Measurements from ENCODE around the gene ATP13A3. TPM values are rescaled to one million over a fixed set of nuclear protein-coding genes. Genes with fewer than 3 reads are reported as not detected.

ATP13A3 gene
- total and polyA plus RNA-seq, 2 of the 4 experiments (the other 2 are of a cell fraction): 48.1 to 154 TPM

DNA sequence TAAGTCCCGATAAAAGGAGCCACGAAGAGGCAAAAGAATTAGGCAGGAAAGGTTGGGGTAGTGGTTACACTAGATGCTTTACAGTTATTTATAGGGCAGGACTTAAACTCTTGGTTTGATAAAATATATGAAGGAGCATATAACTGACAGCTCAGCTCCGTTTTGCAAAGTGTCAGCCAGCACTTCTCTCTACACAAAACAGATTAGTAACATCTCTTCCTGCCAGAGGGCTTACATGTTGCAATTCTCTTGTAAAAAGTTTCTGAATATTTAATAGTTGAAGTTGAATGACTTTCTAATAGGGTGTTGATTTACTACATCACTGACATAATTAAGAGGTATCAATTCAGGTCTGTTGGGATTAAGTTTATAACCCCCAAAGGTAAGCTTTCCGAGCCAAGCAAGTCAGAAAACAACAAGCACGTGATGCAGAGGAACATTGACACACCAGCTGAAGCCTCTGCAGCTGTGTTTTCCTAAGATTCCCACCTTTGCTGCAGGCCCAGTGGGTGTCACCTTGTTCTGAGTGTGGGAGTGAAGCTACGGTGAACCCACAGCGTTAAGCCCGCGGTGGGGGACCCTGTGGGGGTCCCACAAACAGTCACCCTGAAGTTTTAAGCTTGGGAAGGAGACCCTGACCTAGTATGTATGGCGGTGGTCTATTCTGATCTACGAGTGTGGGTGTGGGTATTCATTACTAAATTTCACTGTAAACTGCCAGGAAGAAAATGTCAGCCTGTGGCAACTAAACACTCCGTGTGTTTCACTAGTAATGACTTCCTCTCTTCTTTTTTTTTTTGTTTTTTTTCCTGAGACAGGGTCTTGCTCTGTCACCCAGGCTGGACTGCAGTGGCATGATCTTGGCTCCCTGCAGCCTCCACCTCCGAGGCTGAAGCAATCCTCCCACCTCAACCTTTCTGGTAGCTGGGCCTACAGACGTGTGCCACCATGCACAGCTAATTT is 22.0 kb upstream of the ATP13A3 start (continued):
- TF ChIP-seq, protein P1, sequence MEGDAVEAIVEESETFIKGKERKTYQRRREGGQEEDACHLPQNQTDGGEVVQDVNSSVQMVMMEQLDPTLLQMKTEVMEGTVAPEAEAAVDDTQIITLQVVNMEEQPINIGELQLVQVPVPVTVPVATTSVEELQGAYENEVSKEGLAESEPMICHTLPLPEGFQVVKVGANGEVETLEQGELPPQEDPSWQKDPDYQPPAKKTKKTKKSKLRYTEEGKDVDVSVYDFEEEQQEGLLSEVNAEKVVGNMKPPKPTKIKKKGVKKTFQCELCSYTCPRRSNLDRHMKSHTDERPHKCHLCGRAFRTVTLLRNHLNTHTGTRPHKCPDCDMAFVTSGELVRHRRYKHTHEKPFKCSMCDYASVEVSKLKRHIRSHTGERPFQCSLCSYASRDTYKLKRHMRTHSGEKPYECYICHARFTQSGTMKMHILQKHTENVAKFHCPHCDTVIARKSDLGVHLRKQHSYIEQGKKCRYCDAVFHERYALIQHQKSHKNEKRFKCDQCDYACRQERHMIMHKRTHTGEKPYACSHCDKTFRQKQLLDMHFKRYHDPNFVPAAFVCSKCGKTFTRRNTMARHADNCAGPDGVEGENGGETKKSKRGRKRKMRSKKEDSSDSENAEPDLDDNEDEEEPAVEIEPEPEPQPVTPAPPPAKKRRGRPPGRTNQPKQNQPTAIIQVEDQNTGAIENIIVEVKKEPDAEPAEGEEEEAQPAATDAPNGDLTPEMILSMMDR (conservative IDR thresholded peaks at IDR 0.05; ENCODE audit: low read depth, low read length): no peak

GRCh38 chr3:194507571-194507970 is 20.8 kb upstream of the ATP13A3 start:
- TF ChIP-seq RAD21 (IDR thresholded peaks at IDR 0.05; ENCODE audit: low read length) (no peak), POLR2A (IDR thresholded peaks at IDR 0.05; ENCODE audit: low read depth, low read length) (no peak), SMC3 (IDR thresholded peaks at IDR 0.05; ENCODE audit: low read depth, low read length) (no peak), NFE2L2 (IDR thresholded peaks at IDR 0.05; ENCODE audit: low read depth, low read length) (no peak), RFX5 (IDR thresholded peaks at IDR 0.05; ENCODE audit: low read depth, low read length) (no peak), BHLHE40 (IDR thresholded peaks at IDR 0.05; ENCODE audit: low read depth, low read length) (no peak), MXI1 (IDR thresholded peaks at IDR 0.05; ENCODE audit: borderline replicate concordance, low read depth, low read length) (no peak)
- TF ChIP-seq, protein P1 (conservative IDR thresholded peaks at IDR 0.05; ENCODE audit: low read depth, low read length): no peak

More at GRCh38 chr3:194507571-194507970, 20.8 kb upstream of the ATP13A3 start:
- H3K9me1 ChIP-seq (ENCODE audit: insufficient read depth, low read length): peaks cover 11% of the 10 kb centered on the region; the same call in 1 of the 2 replicates
- peak overlapping the region; percentile 90 for H2AK5ac ChIP-seq (ENCODE audit: low read depth, low read length)
- H3K14ac ChIP-seq (replicated peaks; ENCODE audit: low read depth, low read length): 0 out of 2 replicates have a peak overlapping the region, but pooled peaks have one; percentile 51
- peak overlapping the region; percentile 61; the same call in 1 of the 2 replicates for H4K91ac ChIP-seq (ENCODE audit: insufficient read depth, low read depth, low read length)
- no peaks in the 10 kb centered on the region for H3K9me3 ChIP-seq (ENCODE audit: control insufficient read depth, insufficient read depth, low read length)
- H3K4me3 ChIP-seq (ENCODE audit: insufficient read depth, low read depth, low read length): no peak overlapping the region
- no peak overlapping the region for H4K5ac ChIP-seq (ENCODE audit: low read depth, low read length)
- in situ Hi-C loops (cut with MboI; ENCODE audit: low sequenced_read_pairs): no loop called here
- no peaks in the 10 kb centered on the region for H4K20me1 ChIP-seq (ENCODE audit: insufficient read depth, low read length)
- peak overlapping the region; percentile 39 for H3K4ac ChIP-seq (ENCODE audit: low read depth, low read length)
- ChIA-PET POLR2A (ENCODE audit: unreplicated experiment) (no interaction called here), CTCF (no interaction called here)
- no peak overlapping the region for H3K23ac ChIP-seq (ENCODE audit: low read depth, low read length)
- WGBS, 2 experiments (ENCODE audit: extremely low coverage in 2 of 2, insufficient read length in 1 of 2): 90% methylated on average over 8 of the region's 12 CpGs; no CpG with 5 or more reads in 1 of the 2 experiments
- intact Hi-C loops (cut with micrococcal nuclease): no loop called here
- no peaks in the 10 kb centered on the region for H3K27me3 ChIP-seq (ENCODE audit: control insufficient read depth, insufficient read depth, low read length)
- H2BK5ac ChIP-seq (ENCODE audit: low read depth, low read length, poor library complexity, severe bottlenecking): no peak overlapping the region
- no peak overlapping the region; a peak in 1 of 4 replicates for H4K8ac ChIP-seq (ENCODE audit: low read depth in 2 of 2, low read length in 2 of 2)
- H3K18ac ChIP-seq (ENCODE audit: low read depth, low read length): no peak overlapping the region; the same call in 1 of the 2 replicates
- H2BK120ac ChIP-seq (ENCODE audit: low read depth, low read length): peak overlapping the region; percentile 44; the same call in 1 of the 2 replicates
- H2AFZ ChIP-seq (replicated peaks; ENCODE audit: low read length, poor library complexity): no peak overlapping the region
- H3K56ac ChIP-seq (ENCODE audit: extremely low read depth, insufficient read depth, low read length): no peak overlapping the region
- no peak for DNase-seq
- dilution Hi-C loops (cut with HindIII; ENCODE audit: low sequenced_read_pairs, unreplicated experiment): no loop called here
- BruUV-seq (replicated peaks): no TSS peak
- H3K79me1 ChIP-seq (ENCODE audit: low read depth in 1 of 2, low read length in 2 of 2): peaks cover 0 to 5% of the 10 kb centered on the region in 2 experiments; a peak in 1 of 4 replicates
- no peaks in the 10 kb centered on the region for H3K36me3 ChIP-seq (ENCODE audit: control insufficient read depth, insufficient read depth, low read length)
- no peak overlapping the region for H3K9ac ChIP-seq (ENCODE audit: low read depth, low read length)
- H3K4me2 ChIP-seq (ENCODE audit: low read depth, low read length): no peak overlapping the region
- peak overlapping the region; percentile 43 for H2BK20ac ChIP-seq (ENCODE audit: low read depth, low read length)
- no peak overlapping the region for H3K27ac ChIP-seq (ENCODE audit: insufficient read depth, low read length)
- H2AK9ac ChIP-seq (replicated peaks; ENCODE audit: low read depth, low read length, poor library complexity): no peak overlapping the region
- H2BK15ac ChIP-seq (ENCODE audit: low read depth, low read length): peak overlapping the region; percentile 36; the same call in 2 of the 3 replicates
- peaks cover 12% of the 10 kb centered on the region for H3K4me1 ChIP-seq (ENCODE audit: control insufficient read depth, insufficient read depth, low read length)
- no peak for ATAC-seq (ENCODE audit: low read depth)

Data from IMR-90 (cell line).